HepG2 (cell line): ENCODE results near the gene BRAF. TPM values are rescaled to one million over a fixed set of nuclear protein-coding genes. Genes with fewer than 3 reads are reported as not detected.

ENCODE experiments used
- ATM ChIP-seq: fragments of 450-650 bp; IDR thresholded peaks from 2 replicates; pipeline ENCODE4 v1.7.1; 2017; ENCODE audit warnings: mild to moderate bottlenecking, borderline replicate concordance
- CBFB ChIP-seq: sonication (generic); formaldehyde crosslinking; IDR thresholded peaks from 2 replicates; pipeline ENCODE4 v1.4.0; 2020; ENCODE audit warnings: missing genetic modification reagents
- EED ChIP-seq: sonication (generic); formaldehyde crosslinking; IDR thresholded peaks from 2 replicates; pipeline ENCODE4 v1.5.0; 2020; ENCODE audit warnings: mild to moderate bottlenecking, missing genetic modification reagents
- ELF4 ChIP-seq: sonication (generic); formaldehyde crosslinking; IDR thresholded peaks from 2 replicates; pipeline ENCODE4 v1.5.0; 2020; ENCODE audit warnings: missing genetic modification reagents, mild to moderate bottlenecking, moderate library complexity, borderline replicate concordance
- FOXP1 ChIP-seq, 2 experiments: fragments of 450-650 bp in 1 of 2; IDR thresholded peaks; 2 replicates each; pipeline ENCODE4 v1.6.1; 2017 to 2018; ENCODE audit warnings: antibody characterized with exemption in 1 of 2
- IRF2 ChIP-seq: IDR thresholded peaks from 2 replicates; pipeline ENCODE4 v1.6.1; 2018; ENCODE audit warnings: missing genetic modification reagents, missing compliant biosample characterization
- NCOR1 ChIP-seq: fragments of 200-600 bp; sonication (generic); IDR thresholded peaks from 2 replicates; pipeline ENCODE4 v1.7.0; 2017; ENCODE audit warnings: antibody characterized with exemption, low read length, borderline replicate concordance
- NFE2L1 ChIP-seq: sonication (generic); formaldehyde crosslinking; IDR thresholded peaks from 2 replicates; pipeline ENCODE4 v1.4.0; 2020; ENCODE audit warnings: missing genetic modification reagents, mild to moderate bottlenecking, borderline replicate concordance
- NFYC ChIP-seq: IDR thresholded peaks from 2 replicates; pipeline ENCODE4 v1.6.1; 2016; ENCODE audit warnings: missing genetic modification reagents, missing compliant biosample characterization
- NR3C1 ChIP-seq: sonication (generic); formaldehyde crosslinking; IDR thresholded peaks from 2 replicates; pipeline ENCODE4 v1.4.0; 2020; ENCODE audit warnings: missing genetic modification reagents
- REL ChIP-seq: sonication (generic); formaldehyde crosslinking; conservative IDR thresholded peaks from 2 replicates; pipeline ENCODE4 v1.8.0; 2022; ENCODE audit warnings: mild to moderate bottlenecking, missing genetic modification reagents, moderate library complexity
- RXRB ChIP-seq: IDR thresholded peaks from 2 replicates; pipeline ENCODE4 v1.6.1; 2016; ENCODE audit warnings: borderline replicate concordance, missing genetic modification reagents, missing compliant biosample characterization
- TMF1 ChIP-seq: sonication (generic); formaldehyde crosslinking; IDR thresholded peaks from 2 replicates; pipeline ENCODE4 v1.8.1; 2022; ENCODE audit warnings: low read depth, missing genetic modification reagents
- ZFYVE20 ChIP-seq: sonication (generic); formaldehyde crosslinking; IDR thresholded peaks from 2 replicates; pipeline ENCODE4 v1.8.0; 2023; ENCODE audit warnings: low read depth, mild to moderate bottlenecking, moderate library complexity, missing genetic modification reagents, borderline replicate concordance
- ZNF138 ChIP-seq: sonication (generic); formaldehyde crosslinking; IDR thresholded peaks from 2 replicates; pipeline ENCODE4 v1.5.0; 2020; ENCODE audit warnings: mild to moderate bottlenecking, low read depth, missing genetic modification reagents
- ZNF383 ChIP-seq: sonication (generic); formaldehyde crosslinking; IDR thresholded peaks from 2 replicates; pipeline ENCODE4 v1.4.0; 2020; ENCODE audit warnings: missing genetic modification reagents, mild to moderate bottlenecking, borderline replicate concordance
- ZNF501 ChIP-seq: sonication (generic); formaldehyde crosslinking; IDR thresholded peaks from 2 replicates; pipeline ENCODE4 v1.5.1; 2020; ENCODE audit warnings: mild to moderate bottlenecking, moderate library complexity, missing genetic modification reagents
- ZNF777 ChIP-seq: sonication (generic); formaldehyde crosslinking; IDR thresholded peaks from 2 replicates; pipeline ENCODE4 v1.4.0; 2020; ENCODE audit warnings: missing genetic modification reagents
- ZNF879 ChIP-seq: sonication (generic); formaldehyde crosslinking; IDR thresholded peaks from 2 replicates; pipeline ENCODE4 v1.8.1; 2023; ENCODE audit warnings: missing genetic modification reagents
- polyA plus RNA-seq, 8 experiments: library from polyadenylated mRNA; depleted of rRNA in 3 of 8; stranded (reverse) in 7 of 8; unstranded in 1 of 8; fragments of >200 nt; fragmentation: Illumina TruSeq in 4 of 8; extraction: Trizol in 4 of 8; gene quantifications; 2 replicates each; pipeline versions ENCODE4 v1.2.1 to v1.2.3, GENCODE V29; 2011 to 2016; ENCODE audit warnings: low read depth in 4 of 8, missing spikeins in 1 of 8, mixed read lengths in 1 of 8; ENCODE audit not compliant: insufficient read depth in 1 of 8
- total RNA-seq, 5 experiments: library from RNA; depleted of rRNA; stranded (reverse); fragments of >200 nt; fragmentation: Illumina TruSeq; extraction: Trizol; gene quantifications; 2 replicates each; pipeline ENCODE4 v1.2.3, GENCODE V29; 2016; ENCODE audit warnings: low read depth in 1 of 5
- TF ChIP-seq, protein P1 (sequence below): sonication (generic); formaldehyde crosslinking; IDR thresholded peaks from 2 replicates; pipeline ENCODE4 v1.8.1; 2023; ENCODE audit warnings: missing genetic modification reagents, mild to moderate bottlenecking, borderline replicate concordance
- TF ChIP-seq, protein P2 (sequence below): IDR thresholded peaks from 2 replicates; pipeline ENCODE4 v1.6.1; 2012; ENCODE audit warnings: low read depth, low read length, improper control_type of control experiment
- TF ChIP-seq, protein P3 (sequence below): IDR thresholded peaks from 2 replicates; pipeline ENCODE4 v1.6.1; 2018; ENCODE audit warnings: missing genetic modification reagents
- TF ChIP-seq, protein P4 (sequence below): sonication (generic); formaldehyde crosslinking; IDR thresholded peaks from 2 replicates; pipeline ENCODE4 v1.5.0; 2020; ENCODE audit warnings: missing genetic modification reagents
- TF ChIP-seq, protein P5 (sequence below): sonication (generic); formaldehyde crosslinking; IDR thresholded peaks from 2 replicates; pipeline ENCODE4 v1.4.0; 2020; ENCODE audit warnings: missing genetic modification reagents

The BRAF gene
- total and polyA plus RNA-seq, 2 of the 13 experiments (the other 11 are each of a cell fraction or from before 2014, with no cell fraction given): 12.5 to 13.4 TPM

DNA sequence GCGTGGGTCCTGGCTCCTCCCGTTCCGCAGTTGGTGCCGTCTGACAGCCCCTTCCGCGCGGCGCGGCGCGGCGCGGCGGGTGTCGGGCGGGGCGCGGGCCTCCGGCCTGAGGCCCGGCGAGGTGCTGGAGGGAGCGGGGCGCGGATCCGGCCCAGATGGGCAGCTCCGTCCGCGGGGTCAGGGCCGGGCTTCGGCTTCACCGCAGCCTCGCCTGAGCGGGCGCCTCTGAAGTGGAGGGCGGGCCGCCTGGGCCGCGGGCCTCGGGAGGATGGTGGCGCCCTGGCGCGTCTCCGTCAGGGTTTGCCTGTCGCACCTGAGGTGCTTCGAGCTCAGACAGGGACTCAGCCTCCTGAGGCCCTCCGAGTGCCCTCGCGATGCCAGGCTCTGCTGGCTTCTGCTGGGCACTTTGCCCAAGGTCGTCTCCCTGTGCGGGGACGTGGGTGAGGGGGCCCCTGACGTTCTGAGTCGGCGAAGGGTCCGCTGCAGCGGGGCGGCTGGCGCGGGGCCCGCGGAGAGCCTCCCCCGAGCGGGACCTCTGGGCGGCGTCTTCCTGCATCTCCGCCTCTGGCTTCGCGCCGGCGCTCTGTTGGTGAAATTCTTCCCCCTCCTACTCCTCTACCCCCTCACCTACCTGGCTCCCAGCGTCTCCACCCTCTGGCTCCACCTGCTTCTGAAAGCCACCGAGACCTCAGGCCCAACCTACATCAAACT is 251.5 kb downstream of the BRAF start (continued):
- no peak for TF ChIP-seq NR3C1 (CRISPR knock-in tag)
- TF ChIP-seq IRF2 (CRISPR knock-in tag): no peak
- TF ChIP-seq ZNF879: no peak
- TF ChIP-seq NFE2L1: no peak
- TF ChIP-seq, protein P1, sequence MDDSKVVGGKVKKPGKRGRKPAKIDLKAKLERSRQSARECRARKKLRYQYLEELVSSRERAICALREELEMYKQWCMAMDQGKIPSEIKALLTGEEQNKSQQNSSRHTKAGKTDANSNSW (CRISPR knock-in tag): no peak
- TF ChIP-seq, protein P2, sequence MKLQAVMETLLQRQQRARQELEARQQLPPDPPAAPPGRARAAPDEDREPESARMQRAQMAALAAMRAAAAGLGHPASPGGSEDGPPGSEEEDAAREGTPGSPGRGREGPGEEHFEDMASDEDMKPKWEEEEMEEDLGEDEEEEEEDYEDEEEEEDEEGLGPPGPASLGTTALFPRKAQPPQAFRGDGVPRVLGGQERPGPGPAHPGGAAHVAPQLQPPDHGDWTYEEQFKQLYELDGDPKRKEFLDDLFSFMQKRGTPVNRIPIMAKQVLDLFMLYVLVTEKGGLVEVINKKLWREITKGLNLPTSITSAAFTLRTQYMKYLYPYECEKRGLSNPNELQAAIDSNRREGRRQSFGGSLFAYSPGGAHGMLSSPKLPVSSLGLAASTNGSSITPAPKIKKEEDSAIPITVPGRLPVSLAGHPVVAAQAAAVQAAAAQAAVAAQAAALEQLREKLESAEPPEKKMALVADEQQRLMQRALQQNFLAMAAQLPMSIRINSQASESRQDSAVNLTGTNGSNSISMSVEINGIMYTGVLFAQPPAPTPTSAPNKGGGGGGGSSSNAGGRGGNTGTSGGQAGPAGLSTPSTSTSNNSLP: no peak
- TF ChIP-seq TMF1: no peak
- no peak for TF ChIP-seq REL (CRISPR knock-in tag)
- TF ChIP-seq ZNF777 (CRISPR knock-in tag): peak; percentile 81
- no peak for TF ChIP-seq FOXP1 (IDR thresholded peaks at IDR 0.05)
- no peak for TF ChIP-seq FOXP1 (CRISPR knock-in tag; IDR thresholded peaks at IDR 0.05)
- peak; percentile 64; the same call in 1 of the 2 replicates for TF ChIP-seq ZNF138
- TF ChIP-seq, protein P3, sequence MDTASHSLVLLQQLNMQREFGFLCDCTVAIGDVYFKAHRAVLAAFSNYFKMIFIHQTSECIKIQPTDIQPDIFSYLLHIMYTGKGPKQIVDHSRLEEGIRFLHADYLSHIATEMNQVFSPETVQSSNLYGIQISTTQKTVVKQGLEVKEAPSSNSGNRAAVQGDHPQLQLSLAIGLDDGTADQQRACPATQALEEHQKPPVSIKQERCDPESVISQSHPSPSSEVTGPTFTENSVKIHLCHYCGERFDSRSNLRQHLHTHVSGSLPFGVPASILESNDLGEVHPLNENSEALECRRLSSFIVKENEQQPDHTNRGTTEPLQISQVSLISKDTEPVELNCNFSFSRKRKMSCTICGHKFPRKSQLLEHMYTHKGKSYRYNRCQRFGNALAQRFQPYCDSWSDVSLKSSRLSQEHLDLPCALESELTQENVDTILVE (CRISPR knock-in tag): no peak
- 0 out of 2 replicates have a peak, but pooled peaks have one; percentile 24 for TF ChIP-seq CBFB (CRISPR knock-in tag)
- TF ChIP-seq ATM: no peak
- TF ChIP-seq, protein P4, sequence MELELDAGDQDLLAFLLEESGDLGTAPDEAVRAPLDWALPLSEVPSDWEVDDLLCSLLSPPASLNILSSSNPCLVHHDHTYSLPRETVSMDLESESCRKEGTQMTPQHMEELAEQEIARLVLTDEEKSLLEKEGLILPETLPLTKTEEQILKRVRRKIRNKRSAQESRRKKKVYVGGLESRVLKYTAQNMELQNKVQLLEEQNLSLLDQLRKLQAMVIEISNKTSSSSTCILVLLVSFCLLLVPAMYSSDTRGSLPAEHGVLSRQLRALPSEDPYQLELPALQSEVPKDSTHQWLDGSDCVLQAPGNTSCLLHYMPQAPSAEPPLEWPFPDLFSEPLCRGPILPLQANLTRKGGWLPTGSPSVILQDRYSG (CRISPR knock-in tag): no peak
- no peak for TF ChIP-seq ELF4 (CRISPR knock-in tag)
- no peak for TF ChIP-seq NCOR1
- TF ChIP-seq, protein P5, sequence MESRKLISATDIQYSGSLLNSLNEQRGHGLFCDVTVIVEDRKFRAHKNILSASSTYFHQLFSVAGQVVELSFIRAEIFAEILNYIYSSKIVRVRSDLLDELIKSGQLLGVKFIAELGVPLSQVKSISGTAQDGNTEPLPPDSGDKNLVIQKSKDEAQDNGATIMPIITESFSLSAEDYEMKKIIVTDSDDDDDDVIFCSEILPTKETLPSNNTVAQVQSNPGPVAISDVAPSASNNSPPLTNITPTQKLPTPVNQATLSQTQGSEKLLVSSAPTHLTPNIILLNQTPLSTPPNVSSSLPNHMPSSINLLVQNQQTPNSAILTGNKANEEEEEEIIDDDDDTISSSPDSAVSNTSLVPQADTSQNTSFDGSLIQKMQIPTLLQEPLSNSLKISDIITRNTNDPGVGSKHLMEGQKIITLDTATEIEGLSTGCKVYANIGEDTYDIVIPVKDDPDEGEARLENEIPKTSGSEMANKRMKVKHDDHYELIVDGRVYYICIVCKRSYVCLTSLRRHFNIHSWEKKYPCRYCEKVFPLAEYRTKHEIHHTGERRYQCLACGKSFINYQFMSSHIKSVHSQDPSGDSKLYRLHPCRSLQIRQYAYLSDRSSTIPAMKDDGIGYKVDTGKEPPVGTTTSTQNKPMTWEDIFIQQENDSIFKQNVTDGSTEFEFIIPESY: peak; percentile 80
- no peak for TF ChIP-seq ZNF383
- TF ChIP-seq ZFYVE20: 0 out of 2 replicates have a peak, but pooled peaks have one; percentile 37
- TF ChIP-seq EED (CRISPR knock-in tag): 0 out of 2 replicates have a peak, but pooled peaks have one; percentile 57
- TF ChIP-seq ZNF501 (CRISPR knock-in tag): no peak
- no peak for TF ChIP-seq RXRB (CRISPR knock-in tag)
- TF ChIP-seq NFYC: no peak
